ENCODE data around the gene NBPF26.
"Not testable (repeated sequence)": the region's sequence is repeated elsewhere in the genome, so short reads cannot be mapped to it uniquely, and the experiment has no call there.

The NBPF26 gene

GRCh38 chr1:120723715-120724402 lies at the start of gene NBPF26:
NBPF26 (plus strand) TSS chr1:120723945.
- DNase-seq, result peak; percentile 58

DNA sequence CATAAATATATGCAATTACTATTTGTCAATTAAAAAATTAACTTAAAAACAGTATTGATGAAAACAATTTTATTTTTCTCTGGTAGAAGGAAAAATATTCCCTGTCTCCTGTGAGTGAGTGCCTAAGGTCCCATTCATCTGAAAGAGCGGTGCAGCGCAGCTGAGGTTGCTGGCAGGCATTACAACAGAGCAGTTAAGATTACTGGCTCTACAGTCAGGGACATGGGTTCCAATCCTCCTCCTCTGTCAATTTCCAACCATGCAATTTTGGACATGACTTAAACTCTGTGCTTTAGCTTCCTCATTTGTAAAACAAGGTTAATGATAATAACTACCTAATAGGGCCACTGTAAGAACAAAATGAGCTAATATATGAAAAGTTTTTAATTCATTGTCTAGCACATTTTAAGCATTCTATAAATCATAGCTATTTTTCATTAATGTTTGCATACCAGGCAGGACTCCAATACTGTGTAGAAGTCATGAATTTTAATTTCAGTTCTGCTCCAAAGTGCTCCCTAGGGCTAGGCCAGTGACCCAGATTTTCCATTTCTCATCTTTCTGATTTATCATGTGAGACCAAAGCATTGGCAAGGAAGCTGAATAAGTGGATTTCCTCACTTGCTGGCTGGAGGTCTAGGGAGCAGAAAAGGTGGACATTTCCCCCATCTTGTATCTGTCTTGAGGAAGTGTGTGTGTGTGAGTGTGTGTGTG lies 43.5 kb upstream of the NBPF26 start:
- DNase-seq, result not testable (repeated sequence)

DNA sequence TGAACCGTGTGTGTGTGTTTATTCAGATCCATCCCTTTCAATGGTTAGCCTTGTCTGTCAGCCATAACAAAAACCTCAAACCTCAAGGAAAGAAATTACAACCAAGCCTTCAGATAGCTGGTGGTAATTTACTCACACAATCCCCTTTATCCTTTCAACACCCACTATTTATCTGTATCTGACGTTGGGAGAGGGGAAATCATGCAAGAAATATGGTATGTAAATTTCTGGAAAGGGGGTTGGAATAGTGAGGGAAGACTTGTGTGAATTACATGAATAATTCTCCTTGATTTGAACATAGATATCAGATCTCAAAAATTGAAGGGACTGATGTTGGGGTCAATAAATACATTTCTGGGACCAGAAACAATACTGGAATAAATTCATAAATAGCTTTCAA lies 42.8 kb upstream of the NBPF26 start:
- not testable (repeated sequence) for DNase-seq

DNA sequence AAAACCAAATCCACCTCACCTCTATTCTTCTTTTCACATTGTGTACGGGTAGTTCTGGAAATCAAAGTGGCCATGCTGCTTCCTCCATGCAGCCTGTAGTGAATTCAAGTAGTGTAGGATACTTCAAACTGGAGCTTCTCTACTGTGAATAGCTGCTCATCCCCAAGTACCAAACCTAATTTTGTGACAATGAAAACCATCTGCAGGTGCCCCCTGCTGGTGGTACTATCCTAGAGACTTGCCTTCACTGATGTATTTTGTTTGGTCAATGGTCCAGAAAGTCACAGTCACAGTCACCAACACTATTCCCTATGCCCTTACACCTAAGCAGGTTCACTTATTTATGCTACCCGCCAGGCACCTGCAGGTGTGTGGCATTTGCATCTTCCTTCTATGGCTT lies 39.3 kb upstream of the NBPF26 start:
- DNase-seq, result not testable (repeated sequence)

- DNase-seq, result not testable (repeated sequence)
These were observed 38.1 kb upstream of the NBPF26 start for GRCh38 chr1:120685622-120686021.

DNA sequence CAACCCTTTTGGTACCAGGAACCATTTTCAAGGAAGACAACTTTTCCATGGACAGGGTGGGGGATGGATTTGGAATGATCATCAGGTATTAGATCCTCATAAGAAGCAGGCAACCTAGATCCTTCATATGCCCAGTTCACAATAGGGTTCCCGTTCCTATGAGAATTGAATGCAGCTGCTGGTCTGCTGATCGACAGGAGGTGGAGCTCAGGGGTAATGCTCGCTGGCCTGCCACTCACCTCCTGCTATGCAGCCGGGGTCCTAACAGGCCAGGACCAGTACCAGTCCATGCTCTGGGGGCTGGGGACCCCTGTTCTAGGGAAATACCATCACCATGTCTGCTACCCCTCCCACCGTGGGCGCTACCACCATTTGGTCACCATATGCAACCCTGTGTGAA lies 36.5 kb upstream of the NBPF26 start:
- not testable (repeated sequence) for DNase-seq

DNA sequence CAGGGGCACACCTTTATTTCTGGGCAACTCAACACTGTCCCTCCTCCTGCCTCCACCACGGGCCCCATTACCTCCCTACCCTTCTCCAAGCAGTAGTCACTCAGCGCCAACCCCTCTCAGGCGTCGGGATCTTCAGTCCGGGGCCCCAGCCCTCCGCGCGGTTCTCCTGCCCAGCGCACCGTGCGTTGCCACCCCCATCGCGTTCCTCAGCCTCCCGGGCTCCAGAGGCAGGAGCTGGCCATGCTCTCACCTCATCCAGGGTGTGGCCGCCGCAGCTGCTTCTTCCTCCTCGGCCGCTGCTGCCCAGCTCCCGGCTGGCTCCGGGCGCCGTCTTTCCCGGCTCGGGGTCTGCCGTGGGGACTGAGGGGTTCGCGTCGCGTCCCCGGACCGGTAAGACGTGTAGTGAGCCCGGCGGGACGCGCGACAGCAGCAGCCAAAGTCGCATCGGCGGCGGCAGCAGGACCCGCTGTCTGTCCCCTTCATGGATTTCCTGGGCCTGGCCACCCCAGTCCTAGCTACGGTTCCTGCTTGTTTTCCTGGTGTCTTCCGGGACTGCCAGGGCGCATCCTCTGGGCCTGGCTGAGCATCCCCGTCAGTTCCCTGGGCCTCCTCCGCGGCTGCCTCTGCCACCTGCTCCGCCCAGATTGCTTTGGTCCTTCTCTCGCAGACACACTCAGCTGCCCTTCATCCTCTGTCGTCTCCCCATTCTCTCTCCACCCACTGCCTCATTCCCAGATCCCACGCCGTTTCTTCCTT lies 22.8 kb upstream of the NBPF26 start:
- not testable (repeated sequence) for DNase-seq

DNA sequence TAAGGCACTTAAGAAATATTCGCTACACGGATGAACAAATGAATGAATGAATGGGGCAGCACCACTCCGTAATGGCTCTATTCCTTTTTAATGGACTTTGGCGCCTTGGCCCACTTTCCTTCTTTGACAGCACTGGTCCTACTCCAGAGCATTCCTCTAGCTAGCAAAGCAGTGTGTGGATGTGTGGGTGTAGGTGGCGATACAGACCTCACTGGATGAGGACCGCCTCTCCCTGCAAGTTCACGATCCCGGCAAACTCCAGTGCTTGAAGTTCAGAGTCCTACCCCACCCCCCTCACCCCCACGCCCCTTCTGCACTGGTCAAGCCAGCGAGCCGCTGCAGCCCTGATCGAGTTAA lies 409 bp upstream of the NBPF26 start:
- not testable (repeated sequence) for DNase-seq

DNA sequence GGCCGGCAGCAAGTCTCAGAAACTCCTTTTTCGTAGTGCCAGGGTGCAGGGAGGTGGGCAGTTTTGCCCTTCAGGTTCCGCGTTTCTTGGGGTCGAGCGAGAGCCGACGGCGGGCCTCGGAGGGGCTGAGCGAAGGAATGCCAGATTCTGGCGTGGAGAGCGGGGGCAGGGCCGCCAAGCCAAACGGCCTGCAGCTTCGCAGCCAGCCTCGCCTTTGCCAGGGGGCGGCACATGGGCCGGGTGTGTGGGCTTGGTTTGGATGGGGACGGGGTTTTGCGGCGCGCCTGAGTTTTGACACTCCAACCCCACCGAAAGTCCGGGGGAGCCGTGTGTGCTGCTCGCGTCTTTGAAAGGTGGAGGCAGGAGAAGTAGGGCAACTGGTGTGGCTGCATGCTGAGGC lies 762 bp downstream of the NBPF26 start:
- not testable (repeated sequence) for DNase-seq

GRCh38 chr1:120728811-120729210 lies 5.1 kb downstream of the NBPF26 start:
- DNase-seq, result not testable (repeated sequence)

GRCh38 chr1:120769090-120769489 lies 45.3 kb downstream of the NBPF26 start:
- not testable (repeated sequence) for DNase-seq

- peak; percentile 1 for DNase-seq
These were observed 81.7 kb downstream of the NBPF26 start for GRCh38 chr1:120805452-120805851.

DNA sequence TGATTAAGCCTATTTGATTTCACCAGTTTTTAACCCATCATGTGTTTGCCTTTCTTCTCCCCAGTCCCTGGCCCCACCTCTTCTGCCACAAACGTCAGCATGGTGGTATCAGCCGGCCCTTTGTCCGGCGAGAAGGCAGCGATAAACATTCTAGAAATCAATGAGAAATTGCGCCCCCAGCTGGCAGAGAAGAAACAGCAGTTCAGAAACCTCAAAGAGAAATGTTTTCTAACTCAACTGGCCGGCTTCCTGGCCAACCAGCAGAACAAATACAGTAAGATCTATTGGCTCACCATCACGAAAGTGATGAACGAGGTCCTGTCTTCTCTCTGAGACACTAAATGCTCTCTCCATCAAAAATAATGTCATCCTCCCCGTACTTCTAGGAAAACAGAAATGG lies 88.1 kb downstream of the NBPF26 start:
- DNase-seq, result peak; percentile 2

- DNase-seq, result not testable (repeated sequence)
These were observed 101.3 kb downstream of the NBPF26 start for GRCh38 chr1:120825051-120825450.

DNA sequence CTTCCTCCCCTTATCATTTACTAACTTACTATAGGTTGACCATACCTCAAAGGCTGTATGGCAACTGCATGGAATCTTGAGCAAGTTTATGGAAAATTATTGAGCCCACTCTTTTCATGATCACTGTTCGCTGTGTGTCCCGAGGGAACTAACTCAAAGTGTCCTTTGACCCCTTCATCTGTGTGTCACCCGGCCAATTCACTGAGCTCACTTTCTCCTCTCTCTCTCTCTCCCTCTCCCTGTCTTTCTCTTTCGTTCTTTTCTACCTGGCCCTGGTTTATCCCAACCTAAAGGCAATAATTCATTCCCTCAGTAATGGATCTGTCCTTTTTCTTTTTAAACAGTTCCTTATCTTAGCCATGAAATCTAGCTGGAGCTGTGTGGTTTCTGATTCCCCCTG lies 102.9 kb downstream of the NBPF26 start:
- DNase-seq, result not testable (repeated sequence)

DNA sequence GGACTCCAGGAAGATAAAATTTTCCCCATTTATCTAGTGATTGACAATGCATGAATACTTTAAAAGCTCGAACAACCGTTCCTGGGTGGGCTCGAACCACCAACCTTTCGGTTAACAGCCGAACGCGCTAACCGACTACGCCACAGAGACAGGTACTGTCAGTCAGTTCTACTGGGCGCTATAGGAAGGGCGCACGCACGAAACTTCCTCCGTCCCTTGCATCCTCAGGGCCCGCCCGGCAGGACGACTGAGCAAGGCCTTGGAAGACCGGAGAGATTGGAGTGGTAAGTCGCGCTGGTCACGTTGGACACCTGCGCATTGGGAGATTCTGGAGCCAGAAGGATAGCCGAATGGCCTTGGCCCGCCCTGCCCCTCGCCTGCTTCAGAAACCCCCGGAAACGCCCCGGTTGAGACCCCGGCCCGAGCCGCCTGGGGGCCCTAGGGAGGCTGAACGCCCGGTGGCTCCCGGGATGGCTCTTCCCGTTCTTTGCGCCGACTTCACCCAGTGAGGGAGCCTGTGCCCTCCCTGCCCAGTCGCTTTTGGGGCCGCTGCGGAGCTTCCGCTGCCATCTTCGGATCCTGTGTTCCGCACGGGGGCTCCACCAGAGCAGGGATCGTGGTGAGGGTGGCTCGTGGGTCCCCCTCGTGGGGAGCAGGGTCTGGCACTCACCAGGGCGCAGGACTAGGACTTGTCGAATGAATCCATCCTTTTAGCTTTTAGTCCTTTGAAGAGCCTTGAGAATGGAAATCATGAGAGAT lies 120.6 kb downstream of the NBPF26 start:
- peak; percentile 64 for DNase-seq

DNA sequence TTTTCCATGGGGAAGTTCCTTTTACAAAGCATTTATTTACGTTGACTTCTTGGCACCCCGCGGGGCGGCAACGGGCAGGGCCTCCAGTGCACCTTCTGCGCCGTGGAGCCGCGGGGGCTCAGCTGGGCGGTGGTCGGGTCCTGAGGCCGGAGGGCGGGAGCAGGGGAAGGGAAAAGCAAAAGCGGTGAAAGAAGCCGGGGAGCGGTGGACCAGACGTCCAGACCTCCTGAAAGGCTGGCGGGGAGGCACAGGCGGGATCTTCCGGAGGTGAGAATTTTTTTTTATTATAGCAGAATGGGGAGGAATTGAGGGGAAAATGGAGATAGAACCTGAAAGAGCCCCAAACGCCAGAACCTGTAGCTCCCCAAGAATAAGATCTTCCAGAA lies 121.2 kb downstream of the NBPF26 start:
- DNase-seq, result not testable (repeated sequence)

DNA sequence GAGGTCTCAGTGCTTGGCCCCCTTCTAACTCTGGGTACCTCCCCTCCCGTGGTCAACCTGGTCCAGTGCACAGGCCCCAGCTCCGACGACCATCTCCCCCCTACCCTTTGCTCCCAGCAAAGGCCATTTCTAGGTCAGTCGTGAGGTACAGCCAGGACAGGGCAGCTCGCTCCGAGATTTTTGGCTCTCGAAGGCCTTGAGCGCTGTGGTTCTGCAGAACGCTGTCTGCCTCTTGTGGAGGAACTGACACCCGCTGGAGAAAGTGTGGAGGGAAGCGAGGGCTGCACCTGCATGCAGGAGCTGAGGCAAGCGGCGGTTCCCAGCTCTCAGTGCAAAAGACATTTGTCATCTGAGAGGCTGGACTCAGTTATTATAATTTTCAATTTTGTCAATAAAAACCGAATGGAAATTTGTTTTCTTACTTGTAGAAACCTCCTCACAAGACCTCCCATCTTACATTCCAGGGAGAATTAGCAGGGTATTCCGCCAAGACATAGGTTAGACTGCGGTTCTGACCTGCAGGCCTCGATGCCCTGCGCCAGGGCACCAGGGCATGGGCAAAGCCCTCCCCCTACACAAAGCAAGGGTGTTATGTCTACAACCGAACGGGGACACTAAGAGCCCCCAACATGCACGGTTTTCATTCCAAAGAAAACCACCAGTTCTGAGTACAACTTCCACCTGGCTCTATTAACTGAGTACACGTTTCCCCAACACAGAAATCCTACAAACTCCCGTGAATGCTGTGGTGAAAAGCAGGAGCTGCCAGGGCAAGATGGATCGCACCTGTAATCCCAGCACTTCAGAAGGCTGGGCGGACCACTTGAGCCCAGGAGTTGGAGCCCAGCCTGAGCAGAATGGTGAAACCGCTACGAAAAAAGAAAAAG lies 125.9 kb downstream of the NBPF26 start:
- DNase-seq, result peak; percentile 1

DNA sequence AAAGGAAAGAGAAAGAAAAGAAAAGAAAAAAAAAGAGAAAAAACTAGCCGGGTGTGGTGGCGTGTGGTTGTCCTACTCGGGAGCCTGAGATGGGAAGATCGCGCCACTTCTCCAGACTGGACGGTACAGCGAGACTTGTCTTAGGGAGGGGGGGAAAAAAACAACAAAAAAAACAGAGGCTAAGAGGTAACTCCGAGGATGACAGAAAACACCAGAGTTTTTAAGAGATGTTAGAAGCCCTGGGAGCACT lies 126.5 kb downstream of the NBPF26 start:
- DNase-seq, result peak; percentile 77

DNA sequence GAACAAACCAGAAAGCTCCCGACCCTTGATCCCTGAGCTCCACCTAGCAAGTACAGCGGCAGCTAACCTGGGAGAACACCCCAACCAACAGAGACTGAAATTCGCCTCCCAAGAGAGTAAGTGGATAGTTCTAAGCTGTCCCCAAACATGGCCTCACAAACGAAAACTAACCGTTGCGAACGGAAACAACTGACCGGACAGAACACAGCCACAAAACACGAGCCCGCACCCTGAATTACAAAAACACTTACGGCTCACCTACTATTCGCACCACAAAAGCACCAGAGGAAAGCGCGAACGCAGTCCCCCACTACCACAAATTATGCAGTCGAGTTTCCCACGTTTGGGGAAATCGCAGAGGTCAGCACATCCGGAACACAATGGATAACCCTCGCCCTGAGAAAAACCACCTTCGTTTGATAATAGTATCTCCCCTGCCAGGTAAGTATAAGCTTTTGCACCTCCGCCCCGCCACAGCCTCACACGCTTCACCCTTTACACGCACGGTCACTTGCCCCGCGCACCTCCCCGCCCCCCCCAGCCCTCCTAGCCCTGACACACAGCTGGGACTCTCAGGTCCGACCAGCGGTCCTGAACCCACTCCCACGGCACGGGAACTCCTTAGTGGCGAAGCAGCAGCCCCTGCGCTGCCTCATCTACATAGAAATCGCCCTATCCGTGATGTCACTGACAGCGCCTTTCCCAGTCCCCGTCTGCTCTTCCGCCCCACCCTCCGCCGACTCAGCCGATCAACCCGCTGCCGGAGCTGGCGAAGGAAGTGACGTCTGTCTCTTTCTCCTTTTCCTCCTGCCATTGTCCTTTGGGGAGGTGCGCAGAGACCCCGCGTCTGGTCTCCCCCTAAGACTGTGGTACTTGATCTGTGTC lies 127.0 kb downstream of the NBPF26 start:
- DNase-seq, result peak; percentile 96

DNA sequence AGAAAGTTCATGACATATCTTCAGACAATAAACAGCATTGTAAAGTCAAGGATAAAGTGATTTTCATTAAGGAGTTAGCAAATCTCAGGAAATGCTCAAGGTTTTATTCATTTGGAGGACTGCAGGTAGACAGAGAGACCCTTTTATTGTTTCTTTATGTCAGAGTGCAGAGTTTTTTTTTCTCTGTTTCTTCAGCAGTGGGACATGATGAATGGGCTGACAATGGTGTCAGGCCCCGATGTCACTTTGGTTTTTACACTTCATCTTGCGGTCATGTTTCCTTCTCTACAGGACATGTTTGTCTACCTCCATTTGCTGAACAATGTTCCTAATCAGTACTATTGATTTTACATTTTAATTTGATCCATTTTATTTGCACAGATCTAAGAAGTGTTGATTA lies 134.4 kb downstream of the NBPF26 start:
- not testable (repeated sequence) for DNase-seq
